HG03139 (cell line): Measurements from ENCODE around the gene CDH13.

Experiments
- ATAC-seq: cut with Tn5 transposase; IDR thresholded peaks from one replicate; pipeline ENCODE4 v1.9.1; 2021; ENCODE audit not compliant: unreplicated experiment

Gene CDH13

DNA sequence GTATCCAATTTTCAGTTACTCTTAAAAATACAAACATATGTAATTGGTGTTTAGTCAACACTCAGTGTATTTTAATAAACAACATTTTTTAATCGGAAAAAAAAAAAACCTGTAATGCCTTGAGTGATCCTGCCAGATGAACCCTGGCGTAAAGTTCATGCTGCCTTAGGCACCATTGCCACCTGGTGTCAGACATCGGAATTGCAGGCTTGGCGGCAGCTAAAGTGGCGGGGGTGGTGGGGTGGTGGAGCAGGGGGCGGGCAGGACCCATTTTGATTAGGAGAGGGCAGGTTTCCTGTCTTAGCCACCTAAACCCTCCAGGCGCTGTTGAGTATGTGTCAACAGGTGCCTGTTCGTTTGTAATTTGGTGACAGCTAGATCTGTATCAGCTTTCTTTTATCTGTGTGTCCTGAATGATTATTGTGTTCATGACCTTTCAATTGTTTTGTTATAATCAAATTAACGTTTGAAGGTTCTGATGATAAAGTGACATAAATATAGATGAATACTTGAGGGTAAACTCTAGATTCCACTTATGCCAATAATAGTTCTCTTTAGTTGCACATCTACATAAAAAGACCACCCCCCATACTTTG lies 588.7 kb downstream of the CDH13 start:
- no peak for ATAC-seq

GRCh38 chr16:83219285-83219684 lies 592.5 kb downstream of the CDH13 start:
- no peak for ATAC-seq

GRCh38 chr16:83220066-83220465 lies 593.3 kb downstream of the CDH13 start:
- ATAC-seq, result no peak

GRCh38 chr16:83224642-83225041 lies 597.9 kb downstream of the CDH13 start:
- no peak for ATAC-seq

- ATAC-seq, result no peak
Observed at GRCh38 chr16:83227336-83227735, 600.6 kb downstream of the CDH13 start.

DNA sequence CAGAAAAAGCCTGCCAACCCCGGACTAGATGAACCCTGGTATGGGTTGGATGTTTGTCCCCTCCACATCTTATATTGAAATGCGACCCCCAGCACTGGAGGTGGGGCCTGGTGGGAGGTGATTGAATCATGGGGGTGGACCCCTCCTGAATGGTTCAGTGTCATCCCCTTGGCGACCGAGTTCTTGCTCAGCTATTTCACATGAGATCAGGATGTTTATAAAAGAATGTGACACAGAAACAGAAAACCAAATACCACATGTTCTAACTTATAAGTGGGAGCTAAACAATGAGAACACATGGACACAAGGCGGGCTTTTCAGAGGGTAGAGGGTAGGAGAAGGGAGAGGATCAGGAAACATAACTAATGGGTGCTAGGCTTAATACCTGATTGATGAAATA lies 605.0 kb downstream of the CDH13 start:
- no peak for ATAC-seq

- no peak for ATAC-seq
Observed at GRCh38 chr16:83233153-83233552, 606.4 kb downstream of the CDH13 start.

GRCh38 chr16:83238949-83239691 lies 612.4 kb downstream of the CDH13 start:
- ATAC-seq, result no peak

DNA sequence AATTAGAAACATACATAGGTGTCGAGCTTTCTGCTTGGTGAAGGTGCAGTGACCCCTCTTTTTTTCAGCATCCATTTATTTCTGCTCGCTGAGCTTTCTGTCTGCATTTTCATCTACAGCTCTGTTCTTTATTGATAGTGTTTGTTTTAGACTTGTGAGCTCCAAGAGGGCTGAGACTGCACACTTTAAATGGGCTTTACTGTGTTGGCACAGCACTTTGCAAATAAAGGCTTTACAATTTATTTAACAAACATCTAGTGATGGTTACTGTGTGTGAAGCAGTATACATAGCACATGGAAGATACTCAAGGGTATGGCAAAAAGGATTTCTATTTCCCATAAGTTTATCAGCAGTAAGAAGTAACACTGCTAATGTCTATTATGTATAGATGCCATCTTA lies 617.3 kb downstream of the CDH13 start:
- no peak for ATAC-seq

GRCh38 chr16:83245061-83245460 lies 618.3 kb downstream of the CDH13 start:
- no peak for ATAC-seq

DNA sequence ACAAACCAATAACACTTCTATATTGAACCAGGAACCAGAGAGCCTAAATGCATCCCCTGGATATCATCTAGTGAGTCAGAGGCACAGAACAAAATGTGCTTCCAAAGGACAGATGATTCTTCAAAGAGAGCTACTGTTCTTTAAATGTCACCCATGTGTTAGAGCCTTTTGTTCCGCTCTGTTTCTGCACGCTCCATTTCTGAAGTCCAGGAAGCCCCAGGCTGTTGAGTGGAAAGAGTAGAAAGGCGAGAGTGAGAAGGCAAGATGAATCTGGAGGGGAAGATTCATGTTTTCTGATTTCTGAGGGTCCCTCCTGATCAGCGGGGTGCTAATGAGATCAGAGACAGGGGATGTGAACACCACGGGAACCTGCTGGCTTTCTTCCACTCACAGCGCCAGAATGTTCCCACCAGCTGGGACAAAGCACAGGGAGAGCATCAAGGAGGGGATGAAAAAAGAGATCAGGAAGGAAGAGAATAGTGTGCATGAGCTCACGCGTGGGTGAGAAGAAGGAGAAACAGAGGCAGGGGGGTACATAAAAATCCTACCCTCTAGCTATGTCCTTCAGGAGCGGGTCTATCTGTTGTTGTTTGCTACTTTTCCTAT lies 621.1 kb downstream of the CDH13 start:
- no peak for ATAC-seq

GRCh38 chr16:83248735-83249463 lies 622.1 kb downstream of the CDH13 start:
- no peak for ATAC-seq

- ATAC-seq, result no peak
Observed at GRCh38 chr16:83253521-83253920, 626.8 kb downstream of the CDH13 start.

DNA sequence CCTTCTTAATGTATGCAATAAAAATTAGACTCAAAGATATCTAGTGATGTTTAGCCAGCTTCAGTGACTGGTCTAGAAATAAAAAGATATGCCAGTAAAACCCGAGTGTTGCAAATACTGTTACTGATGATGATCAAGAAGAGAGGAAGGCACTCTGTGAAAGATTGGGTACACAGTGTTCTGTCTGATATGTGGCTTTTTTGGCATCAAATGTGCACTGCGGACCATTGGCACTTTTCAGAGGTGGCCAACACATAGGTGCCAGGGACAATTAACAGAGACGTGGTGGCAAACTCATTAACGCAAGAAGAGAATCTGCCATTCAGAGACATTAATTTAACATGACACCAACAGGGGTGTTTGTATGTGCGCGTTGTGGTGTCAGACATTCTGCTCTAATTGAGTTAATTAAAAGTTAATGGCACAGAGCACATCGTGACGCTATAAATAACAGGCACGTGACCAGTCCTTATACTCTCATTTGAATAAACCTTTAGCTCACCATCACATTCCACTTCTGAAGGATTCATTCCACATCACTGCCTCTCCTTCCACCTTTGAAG lies 631.7 kb downstream of the CDH13 start:
- no peak for ATAC-seq

DNA sequence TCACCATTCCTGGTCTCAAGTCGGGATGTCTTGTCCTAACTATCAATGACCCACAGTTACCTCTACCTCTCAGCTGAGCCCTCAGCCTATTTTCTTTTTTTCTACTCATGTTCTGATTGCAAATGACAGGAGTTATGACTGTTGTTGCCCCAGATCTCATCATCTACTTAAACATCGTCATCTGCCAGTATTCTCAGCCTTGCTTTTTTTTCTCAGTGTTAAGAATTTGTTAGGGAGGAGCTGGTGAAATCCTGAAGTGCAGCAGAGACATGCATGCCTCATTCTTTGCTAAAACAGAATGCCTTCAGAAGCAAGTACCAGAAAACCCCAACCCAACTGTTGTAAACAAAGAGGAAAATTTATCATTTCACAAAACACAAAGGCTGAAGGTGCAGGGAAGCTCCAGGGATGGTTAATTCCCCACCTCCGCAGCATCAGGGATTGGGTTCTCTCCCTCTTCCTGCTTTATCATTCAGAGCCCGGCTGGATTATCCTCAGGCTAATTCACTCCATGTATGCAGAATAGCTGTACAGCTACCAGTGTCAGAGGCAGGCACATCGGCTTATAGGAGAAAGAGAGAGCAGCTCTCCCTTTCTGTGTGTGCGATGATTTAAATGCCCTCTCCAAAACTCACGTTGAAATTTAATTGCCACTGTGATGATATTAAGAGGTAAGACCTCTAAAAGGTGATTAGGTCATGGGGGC lies 640.2 kb downstream of the CDH13 start:
- no peak for ATAC-seq

GRCh38 chr16:83268169-83268568 lies 641.4 kb downstream of the CDH13 start:
- ATAC-seq, result no peak

GRCh38 chr16:83269048-83269447 lies 642.3 kb downstream of the CDH13 start:
- no peak for ATAC-seq

GRCh38 chr16:83269541-83269940 lies 642.8 kb downstream of the CDH13 start:
- no peak for ATAC-seq

- no peak for ATAC-seq
Observed at GRCh38 chr16:83270061-83270460, 643.3 kb downstream of the CDH13 start.

- no peak for ATAC-seq
Observed at GRCh38 chr16:83270640-83271039, 643.9 kb downstream of the CDH13 start.

DNA sequence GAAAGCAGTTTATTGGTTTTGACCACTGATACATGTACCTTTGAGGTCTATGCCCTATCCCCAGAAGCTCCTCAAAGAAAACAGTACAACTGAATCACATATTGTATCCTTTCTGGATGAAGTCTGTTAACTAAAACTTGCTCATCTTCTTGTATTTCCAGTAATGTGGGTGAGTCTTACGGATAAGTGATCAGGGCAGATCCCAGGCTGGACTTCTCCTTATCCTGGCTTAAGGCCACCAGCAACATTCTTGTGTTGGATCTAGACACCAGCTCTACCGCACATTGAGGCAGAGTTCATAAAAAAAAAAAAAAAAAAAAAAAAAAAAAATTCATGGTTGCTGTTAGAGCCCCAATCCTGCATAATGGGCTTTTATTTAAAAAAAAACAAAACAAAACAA lies 644.4 kb downstream of the CDH13 start:
- ATAC-seq, result no peak
